HepG2 (cell line): ENCODE results near the gene CBY1. TPM values are rescaled to one million over a fixed set of nuclear protein-coding genes. Genes with fewer than 3 reads are reported as not detected.

Experiments used
- FIP1L1 ChIP-seq: fragments of 200-400 bp; formaldehyde crosslinking; IDR thresholded peaks from 2 replicates; pipeline ENCODE4 v1.6.1; 2018; ENCODE audit warnings: low read depth, mild to moderate bottlenecking, low read length, moderate library complexity, borderline replicate concordance; ENCODE audit not compliant: insufficient read depth
- GATAD2A ChIP-seq: IDR thresholded peaks from 2 replicates; pipeline ENCODE4 v1.6.1; 2016
- HMGXB4 ChIP-seq, 2 experiments: sonication (generic) in 1 of 2; formaldehyde crosslinking in 1 of 2; IDR thresholded peaks; 2 replicates each; pipeline versions ENCODE4 v1.4.0 to v1.6.1; 2018 to 2020; ENCODE audit warnings: missing genetic modification reagents in 2 of 2, borderline replicate concordance in 1 of 2, low read depth in 1 of 2, mild to moderate bottlenecking in 1 of 2, missing biosample characterization in 1 of 2
- MAFG ChIP-seq: sonication (generic); formaldehyde crosslinking; IDR thresholded peaks from 2 replicates; pipeline ENCODE4 v1.5.1; 2020; ENCODE audit warnings: mild to moderate bottlenecking, missing genetic modification reagents
- MIER3 ChIP-seq: IDR thresholded peaks from 2 replicates; pipeline ENCODE4 v1.6.1; 2016; ENCODE audit warnings: missing compliant biosample characterization, borderline replicate concordance
- MLLT10 ChIP-seq: sonication (generic); formaldehyde crosslinking; IDR thresholded peaks from 2 replicates; pipeline ENCODE4 v1.4.0; 2020; ENCODE audit warnings: missing genetic modification reagents
- PRPF4 ChIP-seq: fragments of 200-400 bp; formaldehyde crosslinking; IDR thresholded peaks from 2 replicates; pipeline ENCODE4 v1.6.1; 2016; ENCODE audit warnings: low read length, low read depth; ENCODE audit not compliant: poor library complexity, severe bottlenecking
- SAFB2 ChIP-seq: sonication (generic); formaldehyde crosslinking; IDR thresholded peaks from 2 replicates; pipeline ENCODE4 v1.5.1; 2020; ENCODE audit warnings: missing genetic modification reagents, low read depth, mild to moderate bottlenecking, borderline replicate concordance
- SIN3A ChIP-seq: IDR thresholded peaks from 2 replicates; pipeline ENCODE4 v1.6.1; 2011; ENCODE audit warnings: low read depth, mild to moderate bottlenecking, control low read depth, low read length, borderline replicate concordance
- SP4 ChIP-seq: sonication (generic); formaldehyde crosslinking; IDR thresholded peaks from 2 replicates; pipeline ENCODE4 v1.8.1; 2023; ENCODE audit warnings: mild to moderate bottlenecking, missing genetic modification reagents
- ZBTB25 ChIP-seq: IDR thresholded peaks from 2 replicates; pipeline ENCODE4 v1.6.1; 2018; ENCODE audit warnings: missing genetic modification reagents
- ZBTB34 ChIP-seq: sonication (generic); formaldehyde crosslinking; IDR thresholded peaks from 2 replicates; pipeline ENCODE4 v1.8.0; 2022; ENCODE audit warnings: mild to moderate bottlenecking, missing genetic modification reagents
- ZNF160 ChIP-seq: sonication (generic); formaldehyde crosslinking; IDR thresholded peaks from 2 replicates; pipeline ENCODE4 v1.8.0; 2022; ENCODE audit warnings: mild to moderate bottlenecking, inconsistent platforms, missing genetic modification reagents
- ZNF598 ChIP-seq: sonication (generic); formaldehyde crosslinking; IDR thresholded peaks from 2 replicates; pipeline ENCODE4 v1.5.1; 2020; ENCODE audit warnings: mild to moderate bottlenecking, missing genetic modification reagents, borderline replicate concordance
- ZNF652 ChIP-seq: IDR thresholded peaks from 2 replicates; pipeline ENCODE4 v1.6.1; 2016; ENCODE audit warnings: low read depth, borderline replicate concordance
- ZNF772 ChIP-seq: sonication (generic); formaldehyde crosslinking; IDR thresholded peaks from 2 replicates; pipeline ENCODE4 v1.5.0; 2020; ENCODE audit warnings: mild to moderate bottlenecking, missing genetic modification reagents
- polyA plus RNA-seq, 8 experiments: library from polyadenylated mRNA; depleted of rRNA in 3 of 8; stranded (reverse) in 7 of 8; unstranded in 1 of 8; fragments of >200 nt; fragmentation: Illumina TruSeq in 4 of 8; extraction: Trizol in 4 of 8; gene quantifications; 2 replicates each; pipeline versions ENCODE4 v1.2.1 to v1.2.3, GENCODE V29; 2011 to 2016; ENCODE audit warnings: low read depth in 4 of 8, missing spikeins in 1 of 8, mixed read lengths in 1 of 8; ENCODE audit not compliant: insufficient read depth in 1 of 8
- total RNA-seq, 5 experiments: library from RNA; depleted of rRNA; stranded (reverse); fragments of >200 nt; fragmentation: Illumina TruSeq; extraction: Trizol; gene quantifications; 2 replicates each; pipeline ENCODE4 v1.2.3, GENCODE V29; 2016; ENCODE audit warnings: low read depth in 1 of 5
- TF ChIP-seq, protein P1 (sequence below): sonication (generic); formaldehyde crosslinking; IDR thresholded peaks from 2 replicates; pipeline ENCODE4 v1.4.0; 2020; ENCODE audit warnings: mild to moderate bottlenecking, missing genetic modification reagents
- TF ChIP-seq, protein P2 (sequence below): sonication (generic); formaldehyde crosslinking; IDR thresholded peaks from 2 replicates; pipeline ENCODE4 v1.5.0; 2020; ENCODE audit warnings: mild to moderate bottlenecking, missing genetic modification reagents, borderline replicate concordance

Gene CBY1
- total and polyA plus RNA-seq, 2 of the 13 experiments (the other 11 are each of a cell fraction or from before 2014, with no cell fraction given) = 19.7 to 20.3 TPM

- TF ChIP-seq PRPF4 (no peak), FIP1L1 (no peak), SAFB2 (peak; percentile 49; the same call in 1 of the 2 replicates), ZBTB34 (CRISPR knock-in tag) (peak; percentile 59; the same call in 1 of the 2 replicates), ZBTB25 (CRISPR knock-in tag) (peak; percentile 79; the same call in 1 of the 2 replicates), ZNF652 (no peak), MIER3 (CRISPR knock-in tag) (no peak; the same call in 1 of the 2 replicates), ZNF160 (CRISPR knock-in tag) (peak; percentile 76; the same call in 1 of the 2 replicates), SP4 (CRISPR knock-in tag) (peak; percentile 95), SIN3A (peak; percentile 88; the same call in 1 of the 2 replicates), ZNF598 (CRISPR knock-in tag) (no peak), ZNF772 (peak; percentile 15; the same call in 1 of the 2 replicates), MLLT10 (CRISPR knock-in tag) (no peak), HMGXB4 (CRISPR knock-in tag; IDR thresholded peaks at IDR 0.05; ENCODE audit: borderline replicate concordance in 1 of 2, low read depth in 1 of 2) (peak; percentile 77 to 90), MAFG (CRISPR knock-in tag) (no peak), GATAD2A (CRISPR knock-in tag) (peak; percentile 64; the same call in 1 of the 2 replicates)
- TF ChIP-seq, protein P1, sequence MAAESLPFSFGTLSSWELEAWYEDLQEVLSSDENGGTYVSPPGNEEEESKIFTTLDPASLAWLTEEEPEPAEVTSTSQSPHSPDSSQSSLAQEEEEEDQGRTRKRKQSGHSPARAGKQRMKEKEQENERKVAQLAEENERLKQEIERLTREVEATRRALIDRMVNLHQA (CRISPR knock-in tag) = no peak
- TF ChIP-seq, protein P2, sequence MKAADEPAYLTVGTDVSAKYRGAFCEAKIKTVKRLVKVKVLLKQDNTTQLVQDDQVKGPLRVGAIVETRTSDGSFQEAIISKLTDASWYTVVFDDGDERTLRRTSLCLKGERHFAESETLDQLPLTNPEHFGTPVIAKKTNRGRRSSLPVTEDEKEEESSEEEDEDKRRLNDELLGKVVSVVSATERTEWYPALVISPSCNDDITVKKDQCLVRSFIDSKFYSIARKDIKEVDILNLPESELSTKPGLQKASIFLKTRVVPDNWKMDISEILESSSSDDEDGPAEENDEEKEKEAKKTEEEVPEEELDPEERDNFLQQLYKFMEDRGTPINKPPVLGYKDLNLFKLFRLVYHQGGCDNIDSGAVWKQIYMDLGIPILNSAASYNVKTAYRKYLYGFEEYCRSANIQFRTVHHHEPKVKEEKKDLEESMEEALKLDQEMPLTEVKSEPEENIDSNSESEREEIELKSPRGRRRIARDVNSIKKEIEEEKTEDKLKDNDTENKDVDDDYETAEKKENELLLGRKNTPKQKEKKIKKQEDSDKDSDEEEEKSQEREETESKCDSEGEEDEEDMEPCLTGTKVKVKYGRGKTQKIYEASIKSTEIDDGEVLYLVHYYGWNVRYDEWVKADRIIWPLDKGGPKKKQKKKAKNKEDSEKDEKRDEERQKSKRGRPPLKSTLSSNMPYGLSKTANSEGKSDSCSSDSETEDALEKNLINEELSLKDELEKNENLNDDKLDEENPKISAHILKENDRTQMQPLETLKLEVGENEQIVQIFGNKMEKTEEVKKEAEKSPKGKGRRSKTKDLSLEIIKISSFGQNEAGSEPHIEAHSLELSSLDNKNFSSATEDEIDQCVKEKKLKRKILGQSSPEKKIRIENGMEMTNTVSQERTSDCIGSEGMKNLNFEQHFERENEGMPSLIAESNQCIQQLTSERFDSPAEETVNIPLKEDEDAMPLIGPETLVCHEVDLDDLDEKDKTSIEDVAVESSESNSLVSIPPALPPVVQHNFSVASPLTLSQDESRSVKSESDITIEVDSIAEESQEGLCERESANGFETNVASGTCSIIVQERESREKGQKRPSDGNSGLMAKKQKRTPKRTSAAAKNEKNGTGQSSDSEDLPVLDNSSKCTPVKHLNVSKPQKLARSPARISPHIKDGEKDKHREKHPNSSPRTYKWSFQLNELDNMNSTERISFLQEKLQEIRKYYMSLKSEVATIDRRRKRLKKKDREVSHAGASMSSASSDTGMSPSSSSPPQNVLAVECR (CRISPR knock-in tag) = peak; percentile 90; the same call in 1 of the 2 replicates
Observed at GRCh38 chr22:38700789-38701628, 44.6 kb downstream of the CBY1 start, which contains the start of gene JOSD1 (continued).
